ENCODE measurements around the gene LRRC4. TPM values are rescaled to one million over a fixed set of nuclear protein-coding genes. Genes with fewer than 3 reads are reported as not detected.

The LRRC4 gene
- total and polyA plus RNA-seq, 2 donors (not counting 1 experiment from before 2014, with no cell fraction given) = 0.20 to 0.33 TPM

DNA sequence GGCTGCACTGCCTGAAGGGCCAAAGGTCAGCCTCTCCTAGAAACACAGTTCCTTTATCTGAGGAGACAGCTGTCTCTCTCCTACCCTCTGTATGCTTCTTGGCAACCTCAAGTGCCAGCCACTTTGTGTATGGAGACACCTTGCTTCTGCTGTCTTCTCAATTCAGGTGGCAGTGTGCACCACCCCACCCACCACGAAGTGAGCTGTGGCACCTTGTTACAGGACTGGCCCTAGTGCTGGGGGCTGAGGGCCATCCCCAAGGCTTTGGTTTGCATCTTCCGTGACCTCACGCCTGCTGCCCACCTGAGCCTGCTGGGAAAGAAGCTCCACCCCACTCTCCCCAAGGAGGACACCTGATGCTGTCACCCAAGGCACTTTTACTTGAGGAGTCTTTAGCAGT, 47.1 kb upstream of the LRRC4 start:
- Histone ChIP-seq H3K4me3 (replicated peaks in 1 of 4; ENCODE audit: control extremely low read depth in 1 of 4, insufficient read depth in 1 of 4, low read depth in 3 of 4, low read length in 4 of 4) (no peak overlapping the region), H3K36me3 (ENCODE audit: control insufficient read depth, insufficient read depth, low read length) (peaks cover 14% of the 10 kb centered on the region), H3K79me2 (ENCODE audit: control insufficient read depth, insufficient read depth, low read length) (no peaks in the 10 kb centered on the region), H3K9me3 (ENCODE audit: control insufficient read depth, insufficient read depth, low read depth, low read length) (no peaks in the 10 kb centered on the region), H2AFZ (ENCODE audit: low read length) (no peak overlapping the region), H3K27ac (ENCODE audit: insufficient read depth, low read length) (no peak overlapping the region), H3K4me2 (ENCODE audit: extremely low read depth, insufficient read depth, low read length) (no peak overlapping the region), H4K20me1 (ENCODE audit: control insufficient read depth, extremely low read depth, insufficient read depth, low read length) (no peaks in the 10 kb centered on the region), H3K4me1 (ENCODE audit: control insufficient read depth, extremely low read depth, insufficient read depth, low read length) (no peaks in the 10 kb centered on the region), H3K9ac (ENCODE audit: insufficient read depth, low read length) (no peak overlapping the region), H3K27me3 (ENCODE audit: control insufficient read depth, insufficient read depth, low read length) (no peaks in the 10 kb centered on the region)
- no peak for DNase-seq (ENCODE audit: low read depth in 2 of 2)
- TF ChIP-seq EZH2 (IDR thresholded peaks at IDR 0.05; ENCODE audit: low read length, missing control alignments) = no peak
- TF ChIP-seq CTCF (conservative IDR thresholded peaks at IDR 0.05 in 1 of 2, IDR thresholded peaks at IDR 0.05 in 1 of 2; ENCODE audit: low read depth in 1 of 2, low read length in 2 of 2) = no peak

- Histone ChIP-seq H2AFZ (ENCODE audit: low read length) (no peak overlapping the region), H3K4me1 (ENCODE audit: control insufficient read depth, extremely low read depth, insufficient read depth, low read length) (no peaks in the 10 kb centered on the region), H3K4me3 (replicated peaks in 1 of 4; ENCODE audit: control extremely low read depth in 1 of 4, insufficient read depth in 1 of 4, low read depth in 3 of 4, low read length in 4 of 4) (no peak overlapping the region), H3K9me3 (ENCODE audit: control insufficient read depth, insufficient read depth, low read depth, low read length) (no peaks in the 10 kb centered on the region), H3K79me2 (ENCODE audit: control insufficient read depth, insufficient read depth, low read length) (no peaks in the 10 kb centered on the region), H3K4me2 (ENCODE audit: extremely low read depth, insufficient read depth, low read length) (no peak overlapping the region), H3K36me3 (ENCODE audit: control insufficient read depth, insufficient read depth, low read length) (peaks cover 12% of the 10 kb centered on the region), H3K9ac (ENCODE audit: insufficient read depth, low read length) (no peak overlapping the region), H3K27me3 (ENCODE audit: control insufficient read depth, insufficient read depth, low read length) (no peaks in the 10 kb centered on the region), H3K27ac (ENCODE audit: insufficient read depth, low read length) (no peak overlapping the region), H4K20me1 (ENCODE audit: control insufficient read depth, extremely low read depth, insufficient read depth, low read length) (no peaks in the 10 kb centered on the region)
- peak in 1 of 2 donors; percentile 31 for DNase-seq (ENCODE audit: low read depth in 2 of 2)
- TF ChIP-seq EZH2 (IDR thresholded peaks at IDR 0.05; ENCODE audit: low read length, missing control alignments) = no peak
- no peak for TF ChIP-seq CTCF (conservative IDR thresholded peaks at IDR 0.05 in 1 of 2, IDR thresholded peaks at IDR 0.05 in 1 of 2; ENCODE audit: low read depth in 1 of 2, low read length in 2 of 2)
Observed at GRCh38 chr7:128076796-128077271, 45.6 kb upstream of the LRRC4 start.

DNA sequence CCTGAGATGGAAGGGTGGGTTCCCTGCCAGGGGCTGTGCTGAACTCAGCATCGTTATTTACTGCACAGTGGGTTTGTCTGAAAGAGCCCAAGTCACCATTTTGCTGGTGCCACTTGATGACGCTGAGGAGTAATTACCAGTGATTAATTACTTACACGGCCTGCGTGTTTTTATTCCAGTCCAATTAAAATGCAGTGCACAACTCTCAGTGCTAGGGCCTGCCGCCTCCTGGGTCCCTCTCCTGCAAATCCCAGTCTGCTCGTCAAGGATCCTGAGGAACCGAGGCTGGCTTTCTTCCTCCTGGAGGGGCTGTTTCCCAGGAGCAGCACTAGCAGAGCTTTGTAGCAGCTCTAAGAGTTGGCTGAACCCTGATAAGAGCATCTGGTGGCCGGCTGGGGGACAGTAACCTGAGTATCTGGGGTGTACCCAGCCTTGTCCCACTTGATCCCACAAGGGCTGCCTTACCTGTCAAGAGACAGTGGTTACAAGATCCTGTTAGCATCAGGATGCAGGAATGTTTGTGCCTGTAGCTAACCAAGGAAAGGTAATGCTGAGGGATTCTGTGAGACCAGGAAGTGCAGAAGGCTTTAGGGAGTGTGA, 45.1 kb upstream of the LRRC4 start:
- Histone ChIP-seq H3K4me3 (replicated peaks in 1 of 4; ENCODE audit: control extremely low read depth in 1 of 4, insufficient read depth in 1 of 4, low read depth in 3 of 4, low read length in 4 of 4) (no peak overlapping the region), H4K20me1 (ENCODE audit: control insufficient read depth, extremely low read depth, insufficient read depth, low read length) (no peaks in the 10 kb centered on the region), H3K9me3 (ENCODE audit: control insufficient read depth, insufficient read depth, low read depth, low read length) (no peaks in the 10 kb centered on the region), H3K4me2 (ENCODE audit: extremely low read depth, insufficient read depth, low read length) (no peak overlapping the region), H3K79me2 (ENCODE audit: control insufficient read depth, insufficient read depth, low read length) (no peaks in the 10 kb centered on the region), H3K27ac (ENCODE audit: insufficient read depth, low read length) (no peak overlapping the region), H2AFZ (ENCODE audit: low read length) (no peak overlapping the region), H3K27me3 (ENCODE audit: control insufficient read depth, insufficient read depth, low read length) (no peaks in the 10 kb centered on the region), H3K36me3 (ENCODE audit: control insufficient read depth, insufficient read depth, low read length) (peaks cover 9% of the 10 kb centered on the region), H3K9ac (ENCODE audit: insufficient read depth, low read length) (no peak overlapping the region), H3K4me1 (ENCODE audit: control insufficient read depth, extremely low read depth, insufficient read depth, low read length) (no peaks in the 10 kb centered on the region)
- no peak for TF ChIP-seq EZH2 (IDR thresholded peaks at IDR 0.05; ENCODE audit: low read length, missing control alignments)
- TF ChIP-seq CTCF (conservative IDR thresholded peaks at IDR 0.05 in 1 of 2, IDR thresholded peaks at IDR 0.05 in 1 of 2; ENCODE audit: low read depth in 1 of 2, low read length in 2 of 2) = no peak
- no peak for DNase-seq (ENCODE audit: low read depth in 2 of 2)

Measured in fibroblast of lung (primary cell).